Astrocyte (in vitro differentiated cells and primary cell): ENCODE results near the gene VSTM2B. TPM values are rescaled to one million over a fixed set of nuclear protein-coding genes. Genes with fewer than 3 reads are reported as not detected.

Experiments used
- DNase-seq: peaks from one replicate; pipeline ENCODE4 v3.0.0-alpha.2; 2010; ENCODE audit warnings: low read depth
- FAIRE-seq: peaks from 2 replicates; lab custom pipeline; 2011; peaks lifted over from hg19 to GRCh38; lab: Jason Lieb, UNC
- H2AFZ ChIP-seq: 2 replicates; pipeline ENCODE4 v1.6.0; 2012; ENCODE audit warnings: low read depth, low read length, inconsistent platforms
- H3K27ac ChIP-seq: 2 replicates; pipeline ENCODE4 v1.5.1; 2011; ENCODE audit warnings: low read depth, low read length, inconsistent platforms
- H3K27me3 ChIP-seq: 2 replicates; pipeline ENCODE4 v1.6.0; 2011; ENCODE audit warnings: low read length, inconsistent platforms; ENCODE audit not compliant: insufficient read depth
- H3K36me3 ChIP-seq: 2 replicates; pipeline ENCODE4 v1.5.1; 2011; ENCODE audit warnings: low read length, inconsistent platforms; ENCODE audit not compliant: insufficient read depth
- H3K4me1 ChIP-seq: 2 replicates; pipeline ENCODE4 v1.5.1; 2011; ENCODE audit warnings: low read length, inconsistent platforms; ENCODE audit not compliant: insufficient read depth
- H3K4me2 ChIP-seq: 2 replicates; pipeline ENCODE4 v1.6.0; 2012; ENCODE audit warnings: low read length, inconsistent platforms
- H3K4me3 ChIP-seq: 2 replicates; pipeline ENCODE4 v1.5.1; 2011; ENCODE audit warnings: low read depth, mild to moderate bottlenecking, low read length, inconsistent platforms; ENCODE audit not compliant: insufficient read depth
- H3K79me2 ChIP-seq: 2 replicates; pipeline ENCODE4 v1.6.0; 2012; ENCODE audit warnings: mild to moderate bottlenecking, low read length, inconsistent platforms; ENCODE audit not compliant: insufficient read depth
- H3K9ac ChIP-seq: 2 replicates; pipeline ENCODE4 v1.6.0; 2012; ENCODE audit warnings: mild to moderate bottlenecking, low read length, inconsistent platforms
- H3K9me3 ChIP-seq: 2 replicates; pipeline ENCODE4 v1.5.1; 2012; ENCODE audit warnings: low read depth, mild to moderate bottlenecking, low read length, inconsistent platforms; ENCODE audit not compliant: insufficient read depth
- H4K20me1 ChIP-seq: 2 replicates; pipeline ENCODE4 v1.6.0; 2012; ENCODE audit warnings: low read length, inconsistent platforms; ENCODE audit not compliant: insufficient read depth
- H3K27ac Mint-ChIP-seq: one replicate; pipeline ENCODE4 v1.8.0; 2021; ENCODE audit warnings: mild to moderate bottlenecking, mixed read lengths; ENCODE audit not compliant: unreplicated experiment
- H3K27me3 Mint-ChIP-seq: one replicate; pipeline ENCODE4 v1.8.0; 2021; ENCODE audit warnings: low read depth, mixed read lengths; ENCODE audit not compliant: unreplicated experiment
- H3K36me3 Mint-ChIP-seq: one replicate; pipeline ENCODE4 v1.8.0; 2021; ENCODE audit warnings: low read depth, mixed read lengths; ENCODE audit not compliant: unreplicated experiment
- H3K4me1 Mint-ChIP-seq: one replicate; pipeline ENCODE4 v1.8.0; 2021; ENCODE audit warnings: low read depth, mixed read lengths; ENCODE audit not compliant: unreplicated experiment
- H3K4me3 Mint-ChIP-seq: one replicate; pipeline ENCODE4 v1.8.0; 2021; ENCODE audit warnings: mild to moderate bottlenecking, moderate library complexity, mixed read lengths; ENCODE audit not compliant: unreplicated experiment
- H3K9me3 Mint-ChIP-seq: one replicate; pipeline ENCODE4 v1.8.0; 2021; ENCODE audit warnings: mild to moderate bottlenecking, mixed read lengths; ENCODE audit not compliant: unreplicated experiment
- EZH2 ChIP-seq: IDR thresholded peaks from 2 replicates; pipeline ENCODE4 v1.6.1; 2012; ENCODE audit warnings: mild to moderate bottlenecking, low read length, inconsistent platforms; ENCODE audit not compliant: insufficient read depth
- total RNA-seq: library from RNA; stranded (reverse); gene quantifications from 2 replicates; pipeline ENCODE4 v1.2.1, GENCODE V29; 2021
- TF ChIP-seq, protein P1 (sequence below): IDR thresholded peaks from 2 replicates; pipeline ENCODE4 v1.5.1; 2011; ENCODE audit warnings: low read depth, mild to moderate bottlenecking, inconsistent platforms, low read length, moderate library complexity; ENCODE audit not compliant: insufficient read depth

Gene VSTM2B
- total RNA-seq, 1 donor from 2014 or later = not detected

- DNase-seq = no peak
- Mint-ChIP-seq H3K27me3 (peaks cover 47% of the 10 kb centered on the region), H3K4me3 (no peak overlapping the region), H3K36me3 (no peaks in the 10 kb centered on the region), H3K27ac (no peak overlapping the region), H3K9me3 (no peaks in the 10 kb centered on the region), H3K4me1 (no peaks in the 10 kb centered on the region)
- Histone ChIP-seq H3K9me3 (peaks cover 7% of the 10 kb centered on the region), H4K20me1 (no peaks in the 10 kb centered on the region), H3K4me2 (no peak overlapping the region), H3K79me2 (no peaks in the 10 kb centered on the region), H3K9ac (no peak overlapping the region), H3K4me1 (no peaks in the 10 kb centered on the region), H3K36me3 (no peaks in the 10 kb centered on the region), H3K4me3 (no peak overlapping the region), H3K27ac (no peak overlapping the region), H2AFZ (no peak overlapping the region), H3K27me3 (no peaks in the 10 kb centered on the region)
- TF ChIP-seq, protein P1, sequence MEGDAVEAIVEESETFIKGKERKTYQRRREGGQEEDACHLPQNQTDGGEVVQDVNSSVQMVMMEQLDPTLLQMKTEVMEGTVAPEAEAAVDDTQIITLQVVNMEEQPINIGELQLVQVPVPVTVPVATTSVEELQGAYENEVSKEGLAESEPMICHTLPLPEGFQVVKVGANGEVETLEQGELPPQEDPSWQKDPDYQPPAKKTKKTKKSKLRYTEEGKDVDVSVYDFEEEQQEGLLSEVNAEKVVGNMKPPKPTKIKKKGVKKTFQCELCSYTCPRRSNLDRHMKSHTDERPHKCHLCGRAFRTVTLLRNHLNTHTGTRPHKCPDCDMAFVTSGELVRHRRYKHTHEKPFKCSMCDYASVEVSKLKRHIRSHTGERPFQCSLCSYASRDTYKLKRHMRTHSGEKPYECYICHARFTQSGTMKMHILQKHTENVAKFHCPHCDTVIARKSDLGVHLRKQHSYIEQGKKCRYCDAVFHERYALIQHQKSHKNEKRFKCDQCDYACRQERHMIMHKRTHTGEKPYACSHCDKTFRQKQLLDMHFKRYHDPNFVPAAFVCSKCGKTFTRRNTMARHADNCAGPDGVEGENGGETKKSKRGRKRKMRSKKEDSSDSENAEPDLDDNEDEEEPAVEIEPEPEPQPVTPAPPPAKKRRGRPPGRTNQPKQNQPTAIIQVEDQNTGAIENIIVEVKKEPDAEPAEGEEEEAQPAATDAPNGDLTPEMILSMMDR = no peak
- TF ChIP-seq EZH2 = no peak
- no peak for FAIRE-seq
Observed at GRCh38 chr19:29510701-29511265, 15.0 kb upstream of the VSTM2B start.

- no peak overlapping the region for H3K9ac ChIP-seq
- Mint-ChIP-seq H3K27ac (no peak overlapping the region), H3K27me3 (peaks cover 55% of the 10 kb centered on the region), H3K4me1 (no peaks in the 10 kb centered on the region), H3K4me3 (no peak overlapping the region), H3K9me3 (no peaks in the 10 kb centered on the region), H3K36me3 (no peaks in the 10 kb centered on the region)
- no peaks in the 10 kb centered on the region for H3K4me1 ChIP-seq
- no peak overlapping the region for H3K4me2 ChIP-seq
- DNase-seq (no peak), FAIRE-seq (no peak)
- no peaks in the 10 kb centered on the region for H4K20me1 ChIP-seq
- H3K36me3 ChIP-seq = no peaks in the 10 kb centered on the region
- H3K79me2 ChIP-seq = no peaks in the 10 kb centered on the region
- TF ChIP-seq, protein P1 = no peak
- peaks cover 7% of the 10 kb centered on the region for H3K9me3 ChIP-seq
- H3K27ac ChIP-seq = no peak overlapping the region
- no peak overlapping the region for H2AFZ ChIP-seq
- H3K27me3 ChIP-seq = no peaks in the 10 kb centered on the region
- H3K4me3 ChIP-seq = no peak overlapping the region
Observed at GRCh38 chr19:29511768-29512167, 14.0 kb upstream of the VSTM2B start.

DNA sequence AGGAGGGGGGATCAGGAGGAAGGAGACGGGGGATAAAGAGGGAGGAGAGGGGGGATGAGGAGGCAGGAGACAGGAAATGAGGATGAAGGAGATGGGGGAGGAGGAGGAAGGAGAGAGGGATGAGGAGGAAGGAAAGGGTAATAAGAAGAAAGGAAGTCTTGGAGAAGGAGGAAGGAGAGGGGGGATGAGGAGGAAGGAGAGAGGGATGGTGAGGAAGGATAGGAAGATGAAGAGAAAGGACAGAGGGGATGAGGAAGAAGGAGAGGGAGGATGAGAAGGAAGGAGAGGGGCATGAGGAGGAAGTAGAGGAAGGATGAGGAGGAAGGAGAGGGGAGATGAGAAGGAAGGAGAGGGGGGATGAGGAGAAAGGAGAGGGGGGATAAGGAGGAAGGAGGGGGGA lies 13.0 kb upstream of the VSTM2B start:
- Mint-ChIP-seq H3K36me3 (no peaks in the 10 kb centered on the region), H3K9me3 (no peaks in the 10 kb centered on the region), H3K27me3 (peaks cover 62% of the 10 kb centered on the region), H3K4me1 (no peaks in the 10 kb centered on the region), H3K27ac (no peak overlapping the region), H3K4me3 (no peak overlapping the region)
- Histone ChIP-seq H3K4me1 (no peaks in the 10 kb centered on the region), H3K9ac (no peak overlapping the region), H3K79me2 (no peaks in the 10 kb centered on the region), H3K36me3 (no peaks in the 10 kb centered on the region), H3K9me3 (peaks cover 7% of the 10 kb centered on the region), H3K4me2 (no peak overlapping the region), H3K4me3 (no peak overlapping the region), H4K20me1 (no peaks in the 10 kb centered on the region), H3K27ac (no peak overlapping the region), H2AFZ (no peak overlapping the region), H3K27me3 (no peaks in the 10 kb centered on the region)
- no peak for DNase-seq
- TF ChIP-seq EZH2 = no peak
- TF ChIP-seq, protein P1 = no peak
- FAIRE-seq = no peak
